ENCODE results near the gene AXIN1.
"Not testable (repeated sequence)": the region's sequence is repeated elsewhere in the genome, so short reads cannot be mapped to it uniquely, and the experiment has no call there.

The AXIN1 gene

DNA sequence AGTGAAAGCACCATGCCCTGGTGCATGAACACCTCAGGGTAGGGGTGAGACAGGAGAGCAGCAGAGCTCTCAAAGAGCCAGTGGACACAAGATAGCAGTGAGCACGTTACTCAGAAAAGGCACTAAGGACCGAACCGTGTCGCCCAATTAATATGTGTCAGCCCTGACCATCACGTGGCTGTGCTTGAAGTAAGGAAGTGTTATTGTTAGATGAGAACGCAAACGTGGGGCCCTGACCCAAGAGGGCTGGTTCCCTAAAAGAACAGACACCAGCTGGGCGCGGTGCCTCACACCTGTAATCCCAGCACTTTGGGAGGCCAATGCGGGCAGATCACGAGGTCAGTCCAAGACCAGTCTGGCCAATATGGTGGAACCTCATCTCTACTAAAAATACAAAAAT is 16.3 kb downstream of the AXIN1 start:
- no peak for DNase-seq (ENCODE audit: low read depth, low spot score)
- H3K27ac ChIP-seq = no peak overlapping the region

DNA sequence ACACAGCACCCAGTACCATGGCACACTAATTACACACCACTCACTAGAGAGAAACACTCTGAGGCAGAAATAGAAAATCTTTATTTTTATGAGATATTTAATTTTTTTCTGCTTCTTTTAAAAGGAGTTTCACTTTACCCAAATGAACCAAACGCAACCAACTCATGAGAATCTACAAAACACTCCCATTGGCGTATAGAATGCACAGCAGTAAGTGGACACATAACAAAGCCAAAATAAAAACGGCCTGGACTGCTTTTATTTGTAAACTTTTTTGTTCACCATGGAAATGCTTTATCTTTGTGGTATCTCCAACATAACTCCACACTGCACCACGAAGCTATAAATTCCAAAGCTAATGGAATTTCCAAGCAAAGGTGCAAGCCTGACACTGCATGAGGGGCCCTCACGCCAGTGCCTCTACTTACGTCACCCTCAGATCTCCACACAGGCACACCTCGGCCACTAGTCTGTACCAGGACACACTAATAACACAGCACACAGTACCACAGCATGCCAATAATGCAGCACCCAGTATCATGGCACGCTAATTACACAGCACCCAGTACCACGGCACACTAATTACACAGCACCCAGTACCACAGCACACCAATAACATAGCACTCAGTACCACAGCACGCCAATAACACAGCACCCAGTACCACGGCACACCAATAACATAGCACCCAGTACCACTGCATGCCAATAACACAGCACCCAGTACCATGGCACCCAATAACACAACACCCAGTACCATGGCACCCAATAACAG is 17.5 kb downstream of the AXIN1 start:
- not testable (repeated sequence) for H3K27ac ChIP-seq; DNase-seq (ENCODE audit: low read depth, low spot score)

DNA sequence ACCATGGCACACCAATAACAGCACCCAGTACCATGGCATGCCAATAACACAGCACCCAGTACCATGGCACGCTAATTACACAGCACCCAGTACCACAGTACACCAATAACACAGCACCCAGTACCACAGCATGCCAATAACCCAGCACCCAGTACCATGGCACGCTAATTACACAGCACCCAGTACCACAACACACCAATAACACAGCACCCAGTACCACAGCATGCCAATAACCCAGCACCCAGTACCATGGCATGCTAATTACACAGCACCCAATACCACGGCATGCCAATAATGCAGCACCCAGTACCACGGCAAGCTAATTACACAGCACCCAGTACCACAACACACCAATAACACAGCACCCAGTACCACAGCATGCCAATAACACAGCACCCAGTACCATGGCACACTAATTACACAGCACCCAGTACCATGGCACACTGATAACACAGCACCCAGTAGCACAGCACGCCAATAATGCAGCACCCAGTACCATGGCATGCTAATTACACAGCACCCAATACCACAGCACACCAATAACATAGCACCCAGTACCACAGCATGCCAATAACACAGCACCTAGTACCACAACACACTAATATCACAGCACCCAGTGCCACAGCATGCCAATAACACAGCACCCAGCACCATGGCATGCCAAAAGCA is 18.2 kb downstream of the AXIN1 start:
- not testable (repeated sequence) for H3K27ac ChIP-seq; DNase-seq (ENCODE audit: low read depth, low spot score)

DNA sequence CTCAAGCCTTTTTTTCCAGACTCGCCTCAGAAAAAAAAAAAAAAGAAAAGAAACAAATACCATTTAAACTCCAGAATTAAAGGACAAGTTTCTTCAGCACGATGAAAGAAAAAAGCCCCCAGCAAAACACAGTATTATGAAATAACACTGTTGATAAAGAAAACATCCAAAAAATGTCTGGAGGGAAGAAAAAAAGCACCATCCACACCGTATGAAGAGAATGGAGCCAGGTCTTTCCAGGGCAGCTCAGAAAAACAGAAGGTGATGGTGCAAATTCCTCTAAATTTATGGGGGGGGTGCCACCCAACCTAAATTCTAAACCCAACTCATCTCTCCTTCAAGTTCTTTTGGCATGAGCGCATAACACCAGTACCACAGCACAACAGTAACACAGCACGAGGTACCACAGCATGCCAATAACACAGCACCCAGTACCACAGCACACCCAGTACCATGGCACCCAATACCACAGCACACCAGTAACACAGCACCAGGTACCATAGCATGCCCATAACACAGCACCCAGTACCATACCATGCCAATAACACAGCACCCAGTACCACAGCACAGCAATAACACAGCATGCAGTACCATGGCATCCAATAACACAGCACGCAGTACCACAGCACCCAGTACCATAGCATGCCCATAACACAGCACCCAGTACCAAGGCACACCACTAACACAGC is 19.0 kb downstream of the AXIN1 start:
- H3K27ac ChIP-seq = no peak overlapping the region
- no peak for DNase-seq (ENCODE audit: low read depth, low spot score)

DNA sequence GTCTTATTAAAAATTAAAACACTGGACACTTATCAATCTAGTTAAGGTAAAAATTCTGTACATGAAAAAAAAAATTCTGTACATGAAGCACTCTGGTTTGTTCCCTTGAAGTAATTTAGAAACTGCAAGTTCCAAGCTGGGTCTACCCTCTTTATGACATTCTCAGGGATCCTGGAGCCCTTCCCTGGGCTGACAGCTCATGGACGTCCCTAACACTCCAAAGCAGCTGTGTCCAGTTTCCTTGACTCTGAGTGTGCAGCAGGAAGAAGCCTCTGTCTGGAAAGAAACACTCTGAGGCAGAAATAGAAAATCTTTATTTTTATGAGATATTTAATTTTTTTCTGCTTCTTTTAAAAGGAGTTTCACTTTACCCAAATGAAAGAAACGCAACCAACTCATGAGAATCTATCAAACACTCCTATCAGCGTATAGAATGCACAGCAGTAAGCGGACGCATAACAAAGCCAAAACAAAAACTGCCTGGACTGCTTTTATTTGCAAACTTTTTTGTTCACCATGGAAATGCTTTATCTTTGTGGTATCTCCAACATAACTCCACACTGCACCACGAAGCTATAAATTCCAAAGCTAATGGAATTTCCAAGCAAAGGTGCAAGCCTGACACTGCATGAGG is 21.2 kb downstream of the AXIN1 start:
- not testable (repeated sequence) for DNase-seq (ENCODE audit: low read depth, low spot score); H3K27ac ChIP-seq

DNA sequence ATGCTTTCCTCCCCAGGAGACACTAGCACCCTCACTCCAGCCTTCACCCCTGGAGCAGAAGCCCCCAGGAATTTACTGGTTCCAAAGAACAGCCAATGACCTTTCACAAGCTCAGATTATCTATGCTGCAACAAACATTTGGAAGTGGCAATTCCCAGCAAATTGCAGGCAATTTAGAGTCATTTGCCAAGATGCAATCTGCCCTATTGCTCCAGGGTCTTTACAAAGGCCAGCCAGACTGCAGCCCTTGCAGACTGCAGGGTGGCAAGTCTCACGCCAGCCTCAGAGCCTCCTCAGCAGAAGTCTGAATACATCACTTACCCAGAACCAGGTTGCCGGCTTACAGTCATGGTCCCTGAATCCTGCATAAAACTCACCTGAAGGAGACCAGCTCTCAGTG is 21.8 kb downstream of the AXIN1 start:
- no peak for DNase-seq (ENCODE audit: low read depth, low spot score)
- H3K27ac ChIP-seq = no peak overlapping the region

DNA sequence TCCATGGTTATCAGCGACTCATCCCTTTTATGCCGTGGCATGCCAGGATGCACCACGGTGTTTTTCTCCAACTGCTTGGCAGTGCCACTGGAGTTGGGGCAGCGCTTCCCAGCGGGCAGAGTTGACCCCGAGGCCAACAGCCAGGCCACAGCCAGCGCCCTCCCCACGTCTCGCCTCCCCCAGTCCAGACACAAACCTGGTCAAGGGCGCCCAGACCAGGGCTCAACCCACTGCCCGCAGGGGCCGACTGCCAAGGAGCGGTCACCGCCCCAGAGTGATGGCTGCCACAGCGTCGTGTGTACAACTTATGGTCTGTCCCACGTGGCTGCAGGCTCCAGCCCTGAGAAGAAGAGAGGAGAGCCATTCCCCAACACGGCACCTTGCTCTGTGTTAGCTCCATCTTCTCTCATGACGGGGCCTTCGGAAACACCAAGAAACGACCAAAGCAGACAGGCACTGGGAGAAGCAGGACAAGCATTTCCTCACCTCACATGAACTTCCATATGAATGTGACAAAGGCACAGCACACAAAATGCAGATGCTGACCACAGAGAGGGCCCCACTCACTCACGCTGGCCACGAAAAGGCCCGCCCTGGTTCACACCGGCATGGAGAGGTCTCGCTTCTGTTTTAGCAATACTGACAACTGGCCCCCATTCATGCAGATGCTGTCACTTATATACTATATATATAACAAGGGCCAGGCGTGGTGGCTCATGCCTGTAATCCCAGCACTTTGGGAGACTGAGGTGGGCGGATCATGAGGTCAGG is 27.0 kb downstream of the AXIN1 start:
- no peak for DNase-seq (ENCODE audit: low read depth, low spot score)
- H3K27ac ChIP-seq = no peak overlapping the region

DNA sequence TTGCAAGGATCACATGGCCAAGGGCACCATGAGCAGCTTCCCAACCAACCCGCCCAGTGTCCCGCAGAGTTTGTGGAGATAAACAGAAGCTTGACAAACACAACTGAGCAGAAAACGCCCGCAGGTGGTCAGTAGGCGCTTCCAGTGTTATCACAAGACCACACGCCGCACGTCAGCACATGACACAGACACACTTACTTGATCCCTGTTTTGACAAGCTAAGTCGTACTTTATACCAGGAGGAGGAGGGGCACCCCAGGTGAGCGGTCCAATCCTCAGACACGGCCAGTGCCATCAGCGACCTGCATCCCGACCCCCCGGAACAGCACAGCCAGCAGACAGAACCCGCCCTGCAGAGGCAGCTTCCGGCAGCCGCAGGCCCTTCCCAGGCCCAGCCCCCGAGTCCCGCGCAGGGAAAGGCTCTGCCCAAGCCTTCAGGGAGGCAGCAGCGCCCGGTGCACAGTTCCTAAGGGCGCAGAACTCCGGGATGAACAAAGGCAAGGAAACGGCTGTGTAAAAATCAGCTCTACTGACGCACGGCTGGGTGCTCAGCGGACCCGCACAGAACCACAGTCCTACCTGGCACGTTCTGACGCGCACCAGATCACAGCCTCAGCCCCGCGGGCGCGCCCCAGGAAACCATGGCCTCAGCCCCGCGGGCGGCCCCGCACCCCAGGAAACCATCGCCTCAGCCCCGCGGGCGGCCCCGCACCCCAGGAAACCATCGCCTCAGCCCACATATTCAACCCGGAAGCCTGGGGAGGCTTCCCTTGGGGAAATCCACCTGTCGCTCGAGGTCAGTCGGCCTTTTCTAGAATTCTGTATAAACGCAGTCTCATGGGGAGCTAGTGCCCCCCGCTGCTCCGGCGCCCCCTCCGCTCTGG is 27.8 kb downstream of the AXIN1 start:
- DNase-seq (ENCODE audit: low read depth, low spot score) = no peak
- no peak overlapping the region for H3K27ac ChIP-seq

DNA sequence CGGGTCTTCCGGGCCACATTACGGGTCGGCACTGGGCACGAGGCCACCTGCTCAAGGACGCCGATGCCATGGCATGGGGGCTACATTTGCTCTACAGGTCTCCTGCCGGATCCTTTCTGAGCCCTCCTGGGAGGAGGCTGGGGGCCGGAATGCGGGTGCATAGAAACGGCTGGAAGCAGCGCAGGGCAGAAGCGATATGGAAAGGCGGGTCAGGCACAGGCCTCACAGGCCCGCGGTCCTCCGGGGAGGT is 28.4 kb downstream of the AXIN1 start:
- DNase-seq (ENCODE audit: low read depth, low spot score) = no peak
- no peak overlapping the region for H3K27ac ChIP-seq

DNA sequence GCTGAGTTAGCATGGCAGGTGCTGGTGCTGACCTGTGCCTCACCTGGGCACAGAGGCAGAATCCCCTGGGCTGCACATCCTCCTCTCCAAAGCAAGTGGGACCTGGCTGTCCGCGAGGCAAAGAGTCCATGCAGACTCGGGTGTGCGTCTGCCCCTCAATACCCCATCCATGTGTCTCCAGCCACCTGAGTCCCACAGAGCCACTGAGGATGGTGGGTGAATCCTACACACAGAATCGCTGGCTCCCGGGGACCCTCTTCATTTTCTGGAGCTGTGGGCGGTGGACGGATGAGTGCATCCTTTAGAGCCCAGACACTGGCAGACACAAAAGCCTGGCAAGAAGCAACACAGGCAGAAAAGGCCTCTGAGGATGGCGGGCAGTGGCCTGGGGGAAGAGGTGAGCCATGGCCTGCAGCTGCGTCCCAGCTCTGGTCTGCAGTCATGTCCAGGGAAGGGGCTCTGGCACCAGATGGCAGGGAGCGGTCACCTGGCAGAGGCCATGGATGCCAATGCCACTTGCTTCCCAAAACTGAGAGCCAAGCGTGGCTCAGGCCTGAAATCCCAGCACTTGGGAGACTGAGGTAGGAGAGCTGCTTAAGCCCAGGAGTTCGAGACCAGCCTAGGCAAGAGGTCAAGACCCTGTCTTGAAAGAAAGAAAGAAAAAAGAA is 29.9 kb downstream of the AXIN1 start:
- H3K27ac ChIP-seq = no peak overlapping the region
- no peak for DNase-seq (ENCODE audit: low read depth, low spot score)

DNA sequence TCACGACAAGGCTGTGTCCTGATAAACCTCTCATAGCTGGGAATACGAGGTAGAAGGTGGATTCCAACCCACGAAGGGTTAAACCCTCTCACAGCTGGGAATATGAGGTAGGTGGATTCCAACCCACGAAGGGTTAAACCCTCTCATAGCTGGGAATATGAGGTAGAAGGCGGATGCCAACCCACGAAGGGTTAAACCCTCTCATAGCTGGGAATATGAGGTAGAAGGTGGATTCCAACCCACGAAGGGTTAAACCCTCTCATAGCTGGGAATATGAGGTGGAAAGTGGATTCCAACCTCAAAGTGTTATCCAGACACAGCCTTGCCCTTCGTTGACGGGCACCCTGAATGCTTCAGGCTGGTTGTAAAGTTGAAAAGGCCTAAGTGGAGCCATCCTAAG is 31.0 kb downstream of the AXIN1 start:
- no peak for DNase-seq (ENCODE audit: low read depth, low spot score)
- H3K27ac ChIP-seq = no peak overlapping the region

DNA sequence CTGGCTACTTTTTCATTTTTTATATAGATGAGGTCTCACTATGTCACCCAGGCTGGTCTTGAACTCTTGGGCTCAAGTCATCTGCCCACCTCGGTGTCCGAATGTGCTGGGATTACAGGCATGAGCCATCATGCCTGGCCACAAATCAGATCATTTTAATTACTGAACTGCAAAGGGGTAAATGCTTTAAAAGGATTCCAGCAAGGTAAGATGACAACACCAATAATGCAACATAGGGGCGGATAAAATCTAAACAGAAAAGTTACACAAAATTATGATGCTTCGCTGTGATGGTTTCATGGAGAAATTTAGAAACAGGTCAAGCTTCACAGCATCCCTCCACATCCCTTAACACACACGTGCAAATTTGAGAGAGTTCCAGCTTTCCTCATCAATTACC is 32.3 kb downstream of the AXIN1 start:
- no peak for DNase-seq (ENCODE audit: low read depth, low spot score)
- H3K27ac ChIP-seq = no peak overlapping the region

DNA sequence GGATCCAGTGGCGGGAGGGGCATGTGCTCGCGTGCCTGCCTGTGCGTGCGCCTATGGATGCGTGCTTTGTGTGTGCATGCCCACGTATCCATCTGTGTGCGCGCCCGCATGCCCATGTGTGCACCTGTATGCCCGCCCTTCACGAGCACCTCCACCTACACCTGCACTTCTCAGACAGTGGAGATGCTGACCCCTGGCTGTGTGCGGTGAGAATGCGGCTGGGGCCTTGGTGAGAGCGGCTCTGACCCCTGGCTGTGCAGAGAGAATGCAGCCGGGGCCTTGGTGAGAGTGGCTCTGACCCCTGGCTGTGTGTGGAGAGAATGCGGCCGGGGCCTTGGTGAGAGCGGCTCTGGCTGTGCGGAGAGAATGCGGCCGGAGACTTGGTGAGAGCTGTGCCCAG is 33.9 kb downstream of the AXIN1 start:
- no peak for DNase-seq (ENCODE audit: low read depth, low spot score)
- no peak overlapping the region for H3K27ac ChIP-seq

DNA sequence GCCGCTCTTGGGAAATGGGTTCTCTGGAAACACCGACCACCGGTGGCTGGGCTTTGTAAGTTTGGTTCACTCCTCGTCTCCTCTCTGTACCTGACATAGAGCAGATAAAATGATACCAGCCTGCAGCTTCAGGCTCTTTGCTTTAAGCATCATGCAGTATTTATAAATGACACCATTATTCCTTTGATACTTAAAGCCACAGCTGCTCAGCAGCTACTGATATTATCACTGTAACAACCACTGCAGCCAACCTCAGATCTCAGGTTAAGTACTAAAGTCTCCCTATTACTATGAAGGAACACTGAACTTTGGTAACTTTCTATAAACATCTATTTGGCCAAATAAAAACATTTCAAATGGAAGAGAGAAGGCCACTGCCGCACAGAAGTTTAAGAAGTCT is 34.9 kb downstream of the AXIN1 start:
- no peak for DNase-seq (ENCODE audit: low read depth, low spot score)
- no peak overlapping the region for H3K27ac ChIP-seq

DNA sequence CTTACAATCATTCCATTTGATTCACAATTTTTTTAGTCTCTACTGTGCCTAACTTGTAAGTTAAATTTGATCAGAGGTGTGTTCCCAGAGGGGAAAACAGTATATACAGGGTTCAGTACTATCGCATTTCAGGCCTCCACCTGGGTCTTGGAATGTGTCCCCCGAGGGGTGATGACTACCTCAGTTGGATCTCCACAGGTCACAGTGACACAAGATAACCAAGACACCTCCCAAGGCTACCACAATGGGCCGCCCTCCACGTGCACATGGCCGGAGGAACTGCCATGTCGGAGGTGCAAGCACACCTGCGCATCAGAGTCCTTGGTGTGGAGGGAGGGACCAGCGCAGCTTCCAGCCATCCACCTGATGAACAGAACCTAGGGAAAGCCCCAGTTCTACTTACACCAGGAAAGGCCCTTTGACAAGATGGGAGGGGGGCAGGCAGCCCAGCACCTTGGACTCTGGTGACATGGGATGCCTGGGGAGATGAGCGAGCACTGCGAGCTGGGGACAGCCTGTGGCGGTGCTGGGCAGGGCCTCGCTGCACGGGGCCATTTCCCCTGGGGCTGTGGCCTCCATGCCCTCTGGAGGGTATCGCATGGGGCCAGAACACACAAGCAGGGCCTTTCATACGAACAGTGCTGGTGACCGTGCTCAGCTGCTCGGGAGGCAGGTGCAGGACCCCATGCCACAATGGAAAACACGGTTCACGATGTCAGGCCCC is 35.6 kb downstream of the AXIN1 start:
- DNase-seq (ENCODE audit: low read depth, low spot score) = no peak
- no peak overlapping the region for H3K27ac ChIP-seq

DNA sequence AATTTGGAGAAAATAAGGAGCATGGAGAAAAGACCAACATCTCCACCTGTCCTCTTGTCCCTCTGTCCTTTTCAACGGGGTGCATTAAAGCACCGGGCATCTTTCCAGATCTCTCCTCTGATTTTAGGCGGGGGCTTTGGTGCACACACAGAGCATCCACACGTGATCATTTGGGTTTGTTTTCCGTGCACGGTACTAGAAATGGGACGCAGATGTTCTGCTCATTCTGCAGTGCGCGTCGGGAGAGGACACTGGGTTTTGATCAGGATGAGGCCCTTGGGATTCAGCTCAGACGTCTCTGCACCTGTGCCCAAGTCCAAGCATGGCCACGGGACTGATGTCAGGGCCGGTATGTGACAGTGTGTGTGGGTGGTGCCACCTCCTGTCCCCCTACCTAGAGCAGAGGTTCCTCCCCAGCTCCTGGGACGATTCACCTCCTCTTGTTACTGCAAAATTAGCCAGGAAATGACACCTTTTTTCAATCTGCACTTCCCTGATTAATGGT is 37.7 kb downstream of the AXIN1 start:
- no peak for DNase-seq (ENCODE audit: low read depth, low spot score)
- H3K27ac ChIP-seq = no peak overlapping the region

DNA sequence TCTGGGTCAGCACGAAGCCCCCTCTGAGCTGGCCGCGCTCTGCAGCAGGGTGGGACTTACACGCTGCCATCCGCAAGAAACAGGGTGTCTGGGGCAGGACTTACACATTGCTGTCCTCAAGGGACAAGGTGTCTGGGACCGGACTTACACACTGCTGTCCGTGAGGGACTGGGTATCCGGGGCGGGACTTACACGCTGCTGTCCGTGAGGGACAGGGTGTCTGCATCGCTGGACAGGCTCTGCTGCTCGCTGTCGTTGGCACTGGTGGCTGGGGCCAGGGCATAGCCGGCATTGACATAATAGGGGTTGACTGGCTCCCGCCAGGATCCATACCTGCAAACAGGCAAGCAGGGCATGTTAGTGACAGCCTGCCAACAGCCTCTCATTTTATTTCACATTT is 38.2 kb downstream of the AXIN1 start:
- DNase-seq (ENCODE audit: low read depth, low spot score) = no peak
- no peak overlapping the region for H3K27ac ChIP-seq

DNA sequence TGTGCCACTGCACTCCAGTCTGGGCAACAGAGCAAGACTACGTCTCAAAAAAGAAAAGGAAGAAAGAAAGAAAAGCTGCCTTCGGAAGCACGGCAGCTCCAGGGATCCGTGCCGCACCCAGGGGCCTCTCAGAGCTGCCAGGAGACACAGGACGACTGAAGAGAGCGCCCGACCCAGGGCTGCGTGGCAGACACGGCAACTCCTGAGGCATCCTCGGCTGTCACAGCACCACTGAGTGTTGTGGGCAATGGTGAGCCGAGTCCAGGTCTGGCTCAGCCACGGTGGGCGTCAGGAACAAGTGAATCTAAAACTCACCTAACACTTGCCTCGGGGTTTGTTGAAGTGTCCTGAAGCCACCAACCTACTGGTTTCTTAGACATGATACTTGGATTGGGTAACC is 40.8 kb downstream of the AXIN1 start:
- no peak for DNase-seq (ENCODE audit: low read depth, low spot score)
- H3K27ac ChIP-seq = no peak overlapping the region

Measured in epithelial cell of prostate (primary cell).